ENCODE data around the gene MTMR2.
"Not testable (repeated sequence)": the region's sequence is repeated elsewhere in the genome, so short reads cannot be mapped to it uniquely, and the experiment has no call there.

MTMR2 gene

GRCh38 chr11:95863486-95864140, 60.3 kb downstream of the MTMR2 start:
- ChIA-PET CTCF (no interaction called here), POLR2A (no interaction called here)
- no peak for DNase-seq (ENCODE audit: extremely low spot score)

DNA sequence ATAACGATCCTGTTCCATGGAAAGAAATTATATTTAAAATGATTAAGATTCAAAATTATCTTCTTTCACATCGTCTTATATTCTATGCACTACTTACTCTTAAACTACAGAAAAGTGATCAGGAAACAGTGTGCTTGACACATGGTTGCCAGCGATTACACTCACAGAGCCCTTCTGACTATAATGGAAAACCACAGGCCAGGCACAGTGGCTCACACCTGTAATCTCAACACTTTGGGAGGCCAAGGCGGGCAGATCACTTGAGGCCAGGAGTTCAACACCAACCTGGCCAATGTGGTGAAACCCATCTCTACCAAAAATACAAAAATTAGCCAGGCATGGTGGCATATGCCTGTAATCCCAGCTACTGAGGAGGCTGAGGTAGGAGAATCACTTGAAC, 63.9 kb downstream of the MTMR2 start:
- POLR2A ChIA-PET; DNase-seq (ENCODE audit: extremely low spot score); CTCF ChIA-PET: not testable (repeated sequence)

More at GRCh38 chr11:95863486-95864140, 60.3 kb downstream of the MTMR2 start:
- TF ChIP-seq ARNT (IDR thresholded peaks at IDR 0.05) (no peak), LEF1 (IDR thresholded peaks at IDR 0.05; ENCODE audit: borderline replicate concordance) (no peak), ZNF384 (IDR thresholded peaks at IDR 0.05) (no peak), TARDBP (IDR thresholded peaks at IDR 0.05) (no peak), FOXK2 (IDR thresholded peaks at IDR 0.05) (no peak), HDGF (IDR thresholded peaks at IDR 0.05; ENCODE audit: borderline replicate concordance) (no peak), SP1 (IDR thresholded peaks at IDR 0.05) (no peak), FOXA1 (IDR thresholded peaks at IDR 0.05) (no peak), BHLHE40 (IDR thresholded peaks at IDR 0.05; ENCODE audit: borderline replicate concordance) (no peak), L3MBTL2 (conservative IDR thresholded peaks at IDR 0.05) (no peak), CTBP1 (IDR thresholded peaks at IDR 0.05; ENCODE audit: borderline replicate concordance) (no peak), ELF4 (IDR thresholded peaks at IDR 0.05) (no peak), FOXM1 (IDR thresholded peaks at IDR 0.05; ENCODE audit: borderline replicate concordance) (no peak), PKNOX1 (IDR thresholded peaks at IDR 0.05) (no peak), SUZ12 (IDR thresholded peaks at IDR 0.05) (no peak)

DNA sequence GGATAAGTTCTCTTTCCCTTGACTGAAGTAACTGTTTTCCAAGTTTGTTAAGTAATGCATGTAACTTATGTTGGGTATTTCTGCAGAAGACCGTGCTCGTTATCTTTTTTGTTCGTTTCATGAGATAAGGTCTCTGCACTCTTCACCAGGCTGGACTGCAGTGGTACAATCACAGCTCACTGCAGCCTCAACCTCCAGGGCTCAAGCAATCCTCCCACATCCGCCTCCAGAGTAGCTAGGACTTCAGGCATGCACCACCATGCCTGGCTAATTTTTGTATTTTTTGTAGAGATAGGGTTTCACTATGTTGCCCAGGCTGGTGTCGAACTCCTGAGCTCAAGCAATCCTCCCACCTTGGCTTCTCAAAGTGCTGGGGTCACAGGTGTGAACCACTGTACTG, 69.5 kb downstream of the MTMR2 start:
- DNase-seq (ENCODE audit: extremely low spot score); CTCF ChIA-PET; POLR2A ChIA-PET: not testable (repeated sequence)

DNA sequence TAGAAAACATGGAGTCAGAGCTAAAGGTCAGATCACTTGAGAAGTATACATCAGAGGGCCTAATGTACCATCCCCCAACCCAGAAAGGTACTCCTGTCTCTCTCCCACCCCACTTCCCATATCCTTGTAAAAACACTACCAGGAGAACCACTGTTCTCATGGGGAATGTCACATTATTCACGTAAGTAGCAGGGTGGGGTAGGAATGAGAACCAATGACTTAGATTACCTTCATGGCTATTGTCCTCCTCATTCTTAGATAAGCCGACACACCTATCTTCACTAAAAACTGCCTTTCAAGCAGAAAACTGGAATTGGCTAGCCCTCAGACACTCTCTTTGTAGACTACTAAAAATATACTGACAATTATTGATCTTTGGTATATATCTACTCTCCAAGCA, 70.0 kb downstream of the MTMR2 start:
- CTCF ChIA-PET = no interaction called here
- DNase-seq (ENCODE audit: extremely low spot score) = no peak
- POLR2A ChIA-PET = no interaction called here
- TF ChIP-seq FOXM1 (IDR thresholded peaks at IDR 0.05; ENCODE audit: borderline replicate concordance) (no peak), HDGF (IDR thresholded peaks at IDR 0.05; ENCODE audit: borderline replicate concordance) (no peak), L3MBTL2 (conservative IDR thresholded peaks at IDR 0.05) (no peak)

DNA sequence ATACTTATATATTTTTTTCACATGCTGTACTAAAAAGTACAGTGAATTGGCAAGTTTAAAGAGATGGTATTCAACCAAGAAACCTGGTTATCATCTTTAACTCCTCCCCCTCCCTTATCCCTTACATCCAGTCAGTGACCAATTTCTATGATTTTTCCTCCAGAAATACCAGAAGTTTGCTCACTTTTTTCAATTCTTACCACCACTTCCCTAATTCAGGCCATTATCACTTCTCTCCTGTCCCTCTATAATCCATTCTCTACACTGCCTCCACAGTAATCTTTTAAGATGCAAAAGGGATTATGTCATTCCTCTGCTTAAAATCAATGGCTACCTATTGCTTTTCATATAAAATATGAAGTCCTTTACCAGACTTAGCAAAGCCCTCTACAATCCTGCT, 70.8 kb downstream of the MTMR2 start:
- no peak for DNase-seq (ENCODE audit: extremely low spot score)
- ChIA-PET POLR2A (no interaction called here), CTCF (no interaction called here)
- TF ChIP-seq HDGF (IDR thresholded peaks at IDR 0.05; ENCODE audit: borderline replicate concordance) = no peak

- no peak for DNase-seq (ENCODE audit: extremely low spot score)
- TF ChIP-seq L3MBTL2 (conservative IDR thresholded peaks at IDR 0.05) (no peak), ARNT (IDR thresholded peaks at IDR 0.05) (no peak), HDGF (IDR thresholded peaks at IDR 0.05; ENCODE audit: borderline replicate concordance) (no peak), FOXK2 (IDR thresholded peaks at IDR 0.05) (no peak), PKNOX1 (IDR thresholded peaks at IDR 0.05) (no peak), CTBP1 (IDR thresholded peaks at IDR 0.05; ENCODE audit: borderline replicate concordance) (no peak), TARDBP (IDR thresholded peaks at IDR 0.05) (no peak), ZNF384 (IDR thresholded peaks at IDR 0.05) (no peak), NFRKB (IDR thresholded peaks at IDR 0.05) (no peak), SP1 (IDR thresholded peaks at IDR 0.05) (no peak), ELF4 (IDR thresholded peaks at IDR 0.05) (no peak), SUZ12 (IDR thresholded peaks at IDR 0.05) (no peak), BHLHE40 (IDR thresholded peaks at IDR 0.05; ENCODE audit: borderline replicate concordance) (no peak), FOXM1 (IDR thresholded peaks at IDR 0.05; ENCODE audit: borderline replicate concordance) (no peak), FOXA1 (IDR thresholded peaks at IDR 0.05) (no peak)
- POLR2A ChIA-PET = interaction anchor here (0.7 kb wide), 1 partner anchor 539 kb away, joined by 3 read pairs; the partner anchor contains the start of genes CCDC82 and JRKL
- CTCF ChIA-PET = interaction anchor here (1.1 kb wide), 1 partner anchor 791 kb away, joined by 5 read pairs; no protein-coding TSS in a partner anchor
These were observed 73.8 kb downstream of the MTMR2 start for GRCh38 chr11:95850137-95850536.

- peak; percentile 38 for DNase-seq (ENCODE audit: extremely low spot score)
- CTCF ChIA-PET = interaction anchor here (0.5 to 1.2 kb wide), 7 partner anchors 13 to 792 kb away, joined by 3 to 5 read pairs (median 3); partner anchors contain the start of genes CCDC82 and JRKL
These were observed 74.7 kb downstream of the MTMR2 start for GRCh38 chr11:95849087-95849825.

More at GRCh38 chr11:95849087-95849825, 74.7 kb downstream of the MTMR2 start:
- TF ChIP-seq L3MBTL2 (conservative IDR thresholded peaks at IDR 0.05) (no peak), TARDBP (IDR thresholded peaks at IDR 0.05) (no peak), FOXA1 (IDR thresholded peaks at IDR 0.05) (no peak), CTBP1 (IDR thresholded peaks at IDR 0.05; ENCODE audit: borderline replicate concordance) (no peak), BHLHE40 (IDR thresholded peaks at IDR 0.05; ENCODE audit: borderline replicate concordance) (no peak), ELF4 (IDR thresholded peaks at IDR 0.05) (no peak), HDGF (IDR thresholded peaks at IDR 0.05; ENCODE audit: borderline replicate concordance) (no peak), SP1 (IDR thresholded peaks at IDR 0.05) (no peak), SUZ12 (IDR thresholded peaks at IDR 0.05) (no peak), LEF1 (IDR thresholded peaks at IDR 0.05; ENCODE audit: borderline replicate concordance) (no peak), PKNOX1 (IDR thresholded peaks at IDR 0.05) (no peak), ZNF384 (IDR thresholded peaks at IDR 0.05) (no peak), NFRKB (IDR thresholded peaks at IDR 0.05) (no peak), FOXM1 (IDR thresholded peaks at IDR 0.05; ENCODE audit: borderline replicate concordance) (no peak), ARNT (IDR thresholded peaks at IDR 0.05) (no peak), FOXK2 (IDR thresholded peaks at IDR 0.05) (no peak)
- POLR2A ChIA-PET = interaction anchor here (0.7 to 1.1 kb wide), 2 partner anchors 75 to 540 kb away, joined by 3 read pairs; partner anchors contain the start of genes CCDC82 and JRKL
